Mesenchymal stem cell (in vitro differentiated cells and primary cell): ENCODE measurements around the gene ATG2B.

ENCODE experiments used
- DNase-seq: peaks from one replicate; pipeline ENCODE4 v3.0.0-alpha.2; 2013
- H2AFZ ChIP-seq: one replicate; pipeline ENCODE4 v1.6.1; 2013; ENCODE audit warnings: low read depth, mild to moderate bottlenecking, control low read depth, inconsistent platforms, low read length, moderate library complexity
- H2AK5ac ChIP-seq: 2 replicates; pipeline ENCODE4 v1.6.1; 2013; ENCODE audit warnings: low read length, moderate library complexity, mild to moderate bottlenecking, inconsistent platforms; ENCODE audit not compliant: severe bottlenecking
- H2BK120ac ChIP-seq: one replicate; pipeline ENCODE4 v1.6.1; 2013; ENCODE audit warnings: low read depth, mild to moderate bottlenecking, inconsistent platforms, low read length, moderate library complexity
- H2BK12ac ChIP-seq, 2 experiments: one replicate each; pipeline ENCODE4 v1.6.1; 2013; ENCODE audit warnings: inconsistent platforms in 2 of 2, low read length in 2 of 2, mild to moderate bottlenecking in 2 of 2, moderate library complexity in 2 of 2, control low read depth in 1 of 2
- H2BK15ac ChIP-seq: one replicate; pipeline ENCODE4 v1.6.1; 2013; ENCODE audit warnings: mild to moderate bottlenecking, low read depth, inconsistent platforms; ENCODE audit not compliant: poor library complexity, severe bottlenecking
- H2BK5ac ChIP-seq: 2 replicates; pipeline ENCODE4 v1.6.1; 2013; ENCODE audit warnings: low read depth, mild to moderate bottlenecking, low read length, control low read depth, inconsistent platforms; ENCODE audit not compliant: poor library complexity, severe bottlenecking
- H3K14ac ChIP-seq, 2 experiments: one replicate each; pipeline ENCODE4 v1.6.1; 2013; ENCODE audit warnings: inconsistent platforms in 2 of 2, low read length in 2 of 2, control low read depth in 1 of 2, mild to moderate bottlenecking in 1 of 2, moderate library complexity in 1 of 2
- H3K18ac ChIP-seq, 2 experiments: one replicate each; pipeline ENCODE4 v1.6.1; 2013; ENCODE audit warnings: inconsistent platforms in 2 of 2, low read length in 2 of 2, control low read depth in 1 of 2, low read depth in 1 of 2, mild to moderate bottlenecking in 1 of 2
- H3K23ac ChIP-seq, 2 experiments: one replicate each; pipeline ENCODE4 v1.6.1; 2013; ENCODE audit warnings: inconsistent platforms in 2 of 2, low read length in 2 of 2, mild to moderate bottlenecking in 2 of 2, moderate library complexity in 2 of 2, control low read depth in 1 of 2
- H3K27ac ChIP-seq: 2 replicates; pipeline ENCODE4 v1.5.1; 2013; ENCODE audit warnings: mild to moderate bottlenecking, moderate library complexity, low read length, control low read depth, inconsistent platforms; ENCODE audit not compliant: poor library complexity, severe bottlenecking
- H3K27me3 ChIP-seq, 2 experiments: 2 replicates each; pipeline versions ENCODE4 v1.6.1 to v1.7.0; 2013; ENCODE audit warnings: low read length in 2 of 2, mild to moderate bottlenecking in 2 of 2, moderate library complexity in 2 of 2, control low read depth in 1 of 2, inconsistent platforms in 1 of 2; ENCODE audit not compliant: control insufficient read depth in 1 of 2, insufficient read depth in 1 of 2
- H3K36me3 ChIP-seq, 2 experiments: 2 replicates each; pipeline versions ENCODE4 v1.6.1 to v1.7.0; 2013; ENCODE audit warnings: low read length in 2 of 2, control low read depth in 1 of 2, inconsistent platforms in 1 of 2, low read depth in 1 of 2, mild to moderate bottlenecking in 1 of 2; ENCODE audit not compliant: insufficient read depth in 2 of 2, control insufficient read depth in 1 of 2
- H3K4ac ChIP-seq, 2 experiments: one replicate each; pipeline ENCODE4 v1.6.1; 2013; ENCODE audit warnings: inconsistent platforms in 2 of 2, low read length in 2 of 2, mild to moderate bottlenecking in 2 of 2, moderate library complexity in 2 of 2, control low read depth in 1 of 2, low read depth in 1 of 2
- H3K4me1 ChIP-seq: 2 replicates; pipeline ENCODE4 v1.6.1; 2013; ENCODE audit warnings: low read depth, low read length, control low read depth; ENCODE audit not compliant: control insufficient read depth, insufficient read depth
- H3K4me2 ChIP-seq: 2 replicates; pipeline ENCODE4 v1.6.1; 2013; ENCODE audit warnings: low read length, mild to moderate bottlenecking, inconsistent platforms; ENCODE audit not compliant: poor library complexity, severe bottlenecking
- H3K4me3 ChIP-seq, 2 experiments: 2 replicates each; pipeline versions ENCODE4 v1.5.1 to v1.7.0; 2013; ENCODE audit warnings: low read length in 2 of 2, mild to moderate bottlenecking in 2 of 2, control low read depth in 1 of 2, low read depth in 1 of 2; ENCODE audit not compliant: insufficient read depth in 1 of 2
- H3K79me1 ChIP-seq: replicated peaks from 2 replicates; pipeline ENCODE4 v1.6.1; 2013; ENCODE audit warnings: mild to moderate bottlenecking, control low read depth, low read length, inconsistent platforms; ENCODE audit not compliant: poor library complexity, severe bottlenecking
- H3K9ac ChIP-seq: 2 replicates; pipeline ENCODE4 v1.7.0; 2013; ENCODE audit warnings: mild to moderate bottlenecking, low read length, moderate library complexity
- H3K9me3 ChIP-seq: 2 replicates; pipeline ENCODE4 v1.7.0; 2013; ENCODE audit warnings: mild to moderate bottlenecking, low read length; ENCODE audit not compliant: control insufficient read depth
- H4K8ac ChIP-seq: one replicate; pipeline ENCODE4 v1.6.1; 2013; ENCODE audit warnings: inconsistent platforms, mild to moderate bottlenecking, low read length, moderate library complexity
- H4K91ac ChIP-seq: one replicate; pipeline ENCODE4 v1.6.1; 2013; ENCODE audit warnings: mild to moderate bottlenecking, low read length, inconsistent platforms
- WGBS: methylation state at CpG from one replicate; pipeline ENCODE4 v1.1.7; 2013; ENCODE audit warnings: mixed read lengths; 5-methylcytosine and 5-hydroxymethylcytosine counted together

Gene ATG2B

GRCh38 chr14:96284008-96284407 is 79.1 kb downstream of the ATG2B start:
- H2BK5ac ChIP-seq = no peak overlapping the region
- no peak overlapping the region for H3K18ac ChIP-seq
- no peak overlapping the region for H3K27ac ChIP-seq
- H3K4me2 ChIP-seq = no peak overlapping the region
- no peaks in the 10 kb centered on the region for H3K9me3 ChIP-seq
- H3K23ac ChIP-seq = no peak overlapping the region
- H3K79me1 ChIP-seq = peaks cover 1% of the 10 kb centered on the region
- no peak overlapping the region for H4K91ac ChIP-seq
- over 99% methylated on average over 6 of the region's 9 CpGs for WGBS
- H3K36me3 ChIP-seq = peaks cover 9 to 49% of the 10 kb centered on the region in 2 experiments
- H2BK12ac ChIP-seq = no peak overlapping the region
- no peaks in the 10 kb centered on the region for H3K27me3 ChIP-seq
- no peak for DNase-seq
- no peak overlapping the region for H3K14ac ChIP-seq
- H2BK120ac ChIP-seq = no peak overlapping the region
- peak overlapping the region; percentile 64 for H4K8ac ChIP-seq
- H2AFZ ChIP-seq = no peak overlapping the region
- H3K9ac ChIP-seq = no peak overlapping the region
- H3K4ac ChIP-seq = no peak overlapping the region
- peak overlapping the region; percentile 90 for H2AK5ac ChIP-seq
- H3K4me3 ChIP-seq = no peak overlapping the region
- no peak overlapping the region for H2BK15ac ChIP-seq
- H3K4me1 ChIP-seq = peaks cover 18% of the 10 kb centered on the region

GRCh38 chr14:96281486-96281885 is 81.7 kb downstream of the ATG2B start:
- no peak for DNase-seq
- Histone ChIP-seq H2BK5ac (peak overlapping the region; percentile 23), H3K27me3 (no peaks in the 10 kb centered on the region), H3K9me3 (peaks cover 11% of the 10 kb centered on the region), H3K4ac (no peak overlapping the region), H4K8ac (no peak overlapping the region), H2BK12ac (no peak overlapping the region), H3K36me3 (peaks cover 12 to 40% of the 10 kb centered on the region in 2 experiments), H4K91ac (no peak overlapping the region), H3K4me2 (no peak overlapping the region), H3K79me1 (peaks cover 1% of the 10 kb centered on the region), H3K9ac (no peak overlapping the region), H3K18ac (no peak overlapping the region), H3K27ac (peak overlapping the region; percentile 59), H2AFZ (no peak overlapping the region), H3K14ac (no peak overlapping the region), H3K4me1 (peaks cover 18% of the 10 kb centered on the region), H2BK15ac (no peak overlapping the region), H2BK120ac (no peak overlapping the region), H3K4me3 (no peak overlapping the region), H2AK5ac (no peak overlapping the region), H3K23ac (no peak overlapping the region)
- WGBS = 34% methylated on average over 2 of the region's 4 CpGs

DNA sequence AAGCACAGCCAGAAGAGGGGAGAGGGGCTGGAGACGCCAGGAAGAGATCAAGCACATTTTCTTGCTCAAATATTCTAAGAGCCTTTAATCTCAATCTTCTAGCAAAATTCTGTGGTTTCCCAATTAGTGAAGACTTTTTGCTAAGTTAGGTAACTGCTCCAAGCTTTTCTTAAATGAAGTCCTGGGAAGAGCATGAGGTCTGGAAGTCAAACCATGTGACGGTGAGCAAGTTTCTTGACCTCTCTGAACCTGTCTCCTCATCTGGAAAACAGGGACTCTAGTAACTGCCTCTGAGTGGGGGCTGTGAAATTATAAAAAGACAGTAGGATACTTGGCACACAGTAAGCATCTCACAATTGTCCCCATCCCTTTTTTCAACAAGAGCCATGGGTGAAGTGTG is 83.0 kb downstream of the ATG2B start:
- Histone ChIP-seq H3K36me3 (peaks cover 7 to 32% of the 10 kb centered on the region in 2 experiments), H3K79me1 (peaks cover 1% of the 10 kb centered on the region), H4K91ac (no peak overlapping the region), H2BK5ac (peak overlapping the region; percentile 26), H3K4ac (no peak overlapping the region), H3K9ac (no peak overlapping the region), H3K9me3 (peaks cover 11% of the 10 kb centered on the region), H2AFZ (no peak overlapping the region), H2BK12ac (no peak overlapping the region), H2AK5ac (peak overlapping the region; percentile 78), H3K18ac (no peak overlapping the region), H4K8ac (no peak overlapping the region), H2BK15ac (no peak overlapping the region), H3K4me1 (peaks cover 19% of the 10 kb centered on the region), H3K14ac (no peak overlapping the region), H3K27me3 (no peaks in the 10 kb centered on the region), H3K4me2 (no peak overlapping the region), H3K4me3 (no peak overlapping the region), H3K23ac (no peak overlapping the region), H2BK120ac (no peak overlapping the region), H3K27ac (peak overlapping the region; percentile 59)
- peak; percentile 51 for DNase-seq
- 80% methylated on average over 1 of the region's 2 CpGs for WGBS

- H3K27me3 ChIP-seq = no peaks in the 10 kb centered on the region
- no peak overlapping the region for H3K4me3 ChIP-seq
- peaks cover 1% of the 10 kb centered on the region for H3K79me1 ChIP-seq
- H2BK5ac ChIP-seq = no peak overlapping the region
- H3K4me2 ChIP-seq = peak overlapping the region; percentile 38
- peak overlapping the region; percentile 44 to 53 for H3K4ac ChIP-seq
- DNase-seq = no peak
- H3K14ac ChIP-seq = no peak overlapping the region
- no peak overlapping the region for H2AFZ ChIP-seq
- no peak overlapping the region for H2BK15ac ChIP-seq
- peak overlapping the region in 1 of 2 experiments; percentile 51 for H2BK12ac ChIP-seq
- no peak overlapping the region for H4K91ac ChIP-seq
- H3K36me3 ChIP-seq = peaks cover 7 to 27% of the 10 kb centered on the region in 2 experiments
- peaks cover 11% of the 10 kb centered on the region for H3K9me3 ChIP-seq
- peak overlapping the region; percentile 86 for H2AK5ac ChIP-seq
- peak overlapping the region; percentile 59 for H3K27ac ChIP-seq
- no peak overlapping the region for H4K8ac ChIP-seq
- no peak overlapping the region for H3K9ac ChIP-seq
- H3K23ac ChIP-seq = no peak overlapping the region
- no peak overlapping the region for H3K18ac ChIP-seq
- H2BK120ac ChIP-seq = no peak overlapping the region
- WGBS = 70% methylated on average over 8 of the region's 8 CpGs
- peaks cover 23% of the 10 kb centered on the region for H3K4me1 ChIP-seq
Measured at GRCh38 chr14:96279564-96279963, 83.6 kb downstream of the ATG2B start.
